Transverse colon (tissue), 4 donors: ENCODE results near the gene PI4KA. TPM values are rescaled to one million over a fixed set of nuclear protein-coding genes. Genes with fewer than 3 reads are reported as not detected.

ENCODE experiments used
- DNase-seq: peaks from one replicate; pipeline ENCODE4 v3.0.0-alpha.2; 2019
- H3K27ac ChIP-seq, 4 donors: fragments of 200-600 bp; sonication (generic); 2 replicates each; pipeline ENCODE4 v1.5.1; 2016 to 2018; ENCODE audit warnings: inconsistent platforms in 4 of 4
- H3K27me3 ChIP-seq: fragments of 200-600 bp; sonication (generic); 2 replicates; pipeline ENCODE4 v1.5.1; 2017; ENCODE audit warnings: inconsistent platforms
- H3K36me3 ChIP-seq, 4 donors: fragments of 200-600 bp; sonication (generic); 2 replicates each; pipeline ENCODE4 v1.5.1; 2017 to 2019; ENCODE audit warnings: inconsistent platforms in 4 of 4
- H3K4me1 ChIP-seq, 4 donors: fragments of 200-600 bp; sonication (generic); 2 replicates each; pipeline ENCODE4 v1.5.1; 2017 to 2020; ENCODE audit warnings: inconsistent platforms in 4 of 4
- H3K4me3 ChIP-seq, 4 donors: fragments of 200-600 bp; sonication (generic); 1 replicate in 1 of 4; 2 replicates in 3 of 4; pipeline versions ENCODE4 v1.5.1 to v1.6.1; 2017 to 2019; ENCODE audit warnings: inconsistent platforms in 4 of 4
- H3K9me3 ChIP-seq, 2 donors: fragments of 200-600 bp; sonication (generic); 2 replicates each; pipeline ENCODE4 v1.5.1; 2017 to 2019; ENCODE audit warnings: inconsistent platforms in 2 of 2
- EP300 ChIP-seq: sonication (generic); formaldehyde crosslinking; IDR thresholded peaks from one replicate; pipeline ENCODE4 v1.6.1; 2017; ENCODE audit warnings: antibody characterized with exemption, low read depth
- POLR2A ChIP-seq: fragments of 450-650 bp; IDR thresholded peaks from one replicate; pipeline ENCODE4 v1.6.1; 2016; ENCODE audit warnings: antibody characterized with exemption, mild to moderate bottlenecking, moderate library complexity
- POLR2AphosphoS5 ChIP-seq, 3 donors: sonication (generic); formaldehyde crosslinking; IDR thresholded peaks; one replicate each; pipeline ENCODE4 v1.6.1; 2016; ENCODE audit warnings: antibody characterized with exemption in 3 of 3
- WGBS, 2 donors: methylation state at CpG; one replicate each; pipeline ENCODE4 v1.1.5; 2018; ENCODE audit warnings: low coverage in 1 of 2; 5-methylcytosine and 5-hydroxymethylcytosine counted together
- in situ Hi-C, 4 donors: fragments of 200-750 bp; cut with MboI; loops; one replicate each; pipeline versions ENCODE4 v1.15.0 to v1.15.1; 2017; ENCODE audit warnings: low sequenced_read_pairs in 3 of 4, low pct_ligation_motif_present in 1 of 4, low pct_unique_long_range_greater_than_20kb in 1 of 4
- intact Hi-C: fragments of 100-400 bp; cut with DNase I; formaldehyde crosslinking; loops from one replicate; pipeline ENCODE4 v1.15.1; 2023; ENCODE audit warnings: low total_unique reads
- total RNA-seq, 4 donors: library from RNA; depleted of rRNA; stranded (reverse); fragments of >200 nt; gene quantifications; one replicate each; pipeline ENCODE4 v1.1.0, GENCODE V29; 2016
- TF ChIP-seq, protein P1 (sequence below), 5 experiments: fragments of 200-600 bp in 3 of 5; fragments of 450-650 bp in 2 of 5; sonication (generic) in 3 of 5; IDR thresholded peaks; 1 replicate in 2 of 5; 2 replicates in 3 of 5; pipeline ENCODE4 v1.5.1; 2016 to 2017; ENCODE audit warnings: antibody characterized with exemption in 5 of 5, inconsistent platforms in 3 of 5, mild to moderate bottlenecking in 2 of 5, moderate library complexity in 1 of 5

PI4KA gene
- total RNA-seq, 4 donors from 2014 or later, result 90.8 to 126 (median 109) TPM

DNA sequence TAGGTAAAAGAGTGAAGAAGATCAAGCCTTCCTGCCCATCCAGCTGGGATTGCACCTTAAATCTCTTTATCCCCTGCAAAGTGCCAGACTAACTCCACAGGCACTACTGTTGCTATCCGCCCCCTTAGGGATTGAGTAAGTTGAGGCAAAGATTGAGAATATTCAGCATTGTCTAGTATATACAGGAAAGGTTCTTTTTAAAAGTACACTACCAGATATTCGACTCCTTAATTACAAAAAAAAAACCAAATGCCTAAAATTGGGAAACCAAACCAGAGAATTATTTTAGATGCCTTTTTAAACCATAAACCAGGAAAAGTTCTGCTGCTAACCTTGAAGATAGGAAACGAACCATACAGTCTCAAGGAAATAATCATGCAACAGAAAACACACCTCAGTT, 73.2 kb downstream of the PI4KA start:
- Histone ChIP-seq H3K27ac (no peak overlapping the region), H3K9me3 (no peaks in the 10 kb centered on the region), H3K4me3 (no peak overlapping the region), H3K36me3 (peaks cover 0 to 8% (median 0%) of the 10 kb centered on the region in 4 donors), H3K4me1 (no peaks in the 10 kb centered on the region), H3K27me3 (no peaks in the 10 kb centered on the region)
- in situ Hi-C loops (no loop called here), intact Hi-C loops (no loop called here)
- TF ChIP-seq POLR2A (no peak), EP300 (no peak), POLR2AphosphoS5 (IDR thresholded peaks at IDR 0.05) (no peak)
- TF ChIP-seq, protein P1, sequence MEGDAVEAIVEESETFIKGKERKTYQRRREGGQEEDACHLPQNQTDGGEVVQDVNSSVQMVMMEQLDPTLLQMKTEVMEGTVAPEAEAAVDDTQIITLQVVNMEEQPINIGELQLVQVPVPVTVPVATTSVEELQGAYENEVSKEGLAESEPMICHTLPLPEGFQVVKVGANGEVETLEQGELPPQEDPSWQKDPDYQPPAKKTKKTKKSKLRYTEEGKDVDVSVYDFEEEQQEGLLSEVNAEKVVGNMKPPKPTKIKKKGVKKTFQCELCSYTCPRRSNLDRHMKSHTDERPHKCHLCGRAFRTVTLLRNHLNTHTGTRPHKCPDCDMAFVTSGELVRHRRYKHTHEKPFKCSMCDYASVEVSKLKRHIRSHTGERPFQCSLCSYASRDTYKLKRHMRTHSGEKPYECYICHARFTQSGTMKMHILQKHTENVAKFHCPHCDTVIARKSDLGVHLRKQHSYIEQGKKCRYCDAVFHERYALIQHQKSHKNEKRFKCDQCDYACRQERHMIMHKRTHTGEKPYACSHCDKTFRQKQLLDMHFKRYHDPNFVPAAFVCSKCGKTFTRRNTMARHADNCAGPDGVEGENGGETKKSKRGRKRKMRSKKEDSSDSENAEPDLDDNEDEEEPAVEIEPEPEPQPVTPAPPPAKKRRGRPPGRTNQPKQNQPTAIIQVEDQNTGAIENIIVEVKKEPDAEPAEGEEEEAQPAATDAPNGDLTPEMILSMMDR (IDR thresholded peaks at IDR 0.05), result no peak
- 90 to 92% methylated on average over 3 of the region's 3 CpGs for WGBS, 2 donors
- no peak for DNase-seq

- peaks cover 0 to 11% (median 2%) of the 10 kb centered on the region in 4 donors for H3K36me3 ChIP-seq
- no peaks in the 10 kb centered on the region for H3K4me1 ChIP-seq
- H3K4me3 ChIP-seq, result no peak overlapping the region
- peak; percentile 31 for DNase-seq
- in situ Hi-C loops (no loop called here), intact Hi-C loops (no loop called here)
- H3K27ac ChIP-seq, result no peak overlapping the region
- no peaks in the 10 kb centered on the region for H3K27me3 ChIP-seq
- no peak for TF ChIP-seq POLR2AphosphoS5 (IDR thresholded peaks at IDR 0.05)
- TF ChIP-seq, protein P1 (IDR thresholded peaks at IDR 0.05), result peak; percentile 48 to 69 (median 52)
- WGBS, 2 donors, result 71 to 82% methylated on average over 3 to 14 of the region's 14 CpGs
- no peaks in the 10 kb centered on the region for H3K9me3 ChIP-seq
Measured at GRCh38 chr22:20783844-20784723, 74.5 kb downstream of the PI4KA start.

DNA sequence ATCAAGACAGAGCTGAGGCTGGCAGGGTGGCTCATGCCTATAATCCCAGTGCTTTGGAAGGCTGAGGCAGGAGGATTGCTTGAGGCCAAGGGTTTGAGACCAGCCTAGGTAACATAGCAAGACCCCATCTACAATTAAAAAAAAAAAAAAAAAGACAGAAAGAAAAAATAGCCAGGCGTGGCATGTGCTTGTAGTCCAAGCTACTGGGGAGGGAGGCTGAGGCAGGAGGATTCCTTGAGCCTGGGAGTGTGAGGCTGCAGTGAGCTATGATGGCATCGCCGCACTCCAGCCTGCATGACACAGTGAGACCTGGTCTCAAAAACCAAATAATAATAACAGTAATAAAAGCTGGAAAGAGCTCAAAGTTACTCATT, 75.3 kb downstream of the PI4KA start:
- H3K27ac ChIP-seq, result no peak overlapping the region
- H3K9me3 ChIP-seq, result no peaks in the 10 kb centered on the region
- TF ChIP-seq POLR2AphosphoS5 (IDR thresholded peaks at IDR 0.05), result no peak
- no peak for TF ChIP-seq EP300
- TF ChIP-seq, protein P1 (IDR thresholded peaks at IDR 0.05), result no peak
- TF ChIP-seq POLR2A, result no peak
- 93 to 96% methylated on average over 3 of the region's 3 CpGs for WGBS, 2 donors
- intact Hi-C loops (no loop called here), in situ Hi-C loops (no loop called here)
- H3K4me3 ChIP-seq, result no peak overlapping the region
- peaks cover 0 to 6% (median under 1%) of the 10 kb centered on the region in 4 donors for H3K4me1 ChIP-seq
- peaks cover 0 to 15% (median 4%) of the 10 kb centered on the region in 4 donors for H3K36me3 ChIP-seq
- no peak for DNase-seq
- no peaks in the 10 kb centered on the region for H3K27me3 ChIP-seq

- H3K36me3 ChIP-seq, result peaks cover 0 to 13% (median 4%) of the 10 kb centered on the region in 4 donors
- H3K4me3 ChIP-seq, result no peak overlapping the region
- no peak overlapping the region for H3K27ac ChIP-seq
- H3K27me3 ChIP-seq, result no peaks in the 10 kb centered on the region
- WGBS, 2 donors, result 73 to 97% methylated on average over 2 to 4 of the region's 4 CpGs
- DNase-seq, result no peak
- TF ChIP-seq POLR2A (no peak), POLR2AphosphoS5 (IDR thresholded peaks at IDR 0.05) (no peak), EP300 (no peak)
- TF ChIP-seq, protein P1 (IDR thresholded peaks at IDR 0.05), result no peak
- peaks cover 0 to 6% (median 5%) of the 10 kb centered on the region in 4 donors for H3K4me1 ChIP-seq
- in situ Hi-C loops, result no loop called here
- intact Hi-C loops, result no loop called here
- no peaks in the 10 kb centered on the region for H3K9me3 ChIP-seq
Measured at GRCh38 chr22:20782596-20783299, 75.9 kb downstream of the PI4KA start.
